Stimulated activated CD4-positive, alpha-beta T cell treated with anti-CD3 and anti-CD28 coated beads, Interleukin-2, amount 100 ng/mL, for 24 hours (primary cell): ENCODE data around the gene ERN2.

Experiments
- DNase-seq, 2 donors: peaks; one replicate each; pipeline ENCODE4 v3.0.0-alpha.2; 2020

Gene ERN2

GRCh38 chr16:23716484-23716883 lies 3.5 kb upstream of the ERN2 start:
- DNase-seq = no peak

GRCh38 chr16:23711785-23712184 lies 1.2 kb downstream of the ERN2 start:
- DNase-seq = no peak

- DNase-seq = no peak
Observed at GRCh38 chr16:23710504-23710903, 2.5 kb downstream of the ERN2 start.

- no peak for DNase-seq
Observed at GRCh38 chr16:23710008-23710407, 3.0 kb downstream of the ERN2 start.

GRCh38 chr16:23709536-23709935 lies 3.5 kb downstream of the ERN2 start:
- DNase-seq = no peak

GRCh38 chr16:23706439-23706838 lies 6.6 kb downstream of the ERN2 start:
- no peak for DNase-seq

- no peak for DNase-seq
Observed at GRCh38 chr16:23705517-23705902, 7.5 kb downstream of the ERN2 start.

GRCh38 chr16:23704772-23705516 lies 8.1 kb downstream of the ERN2 start:
- DNase-seq = no peak

- DNase-seq = no peak
Observed at GRCh38 chr16:23702951-23703350, 10.1 kb downstream of the ERN2 start.

- DNase-seq = no peak
Observed at GRCh38 chr16:23701045-23701444, 12.0 kb downstream of the ERN2 start.

- DNase-seq = no peak
Observed at GRCh38 chr16:23700509-23700908, 12.5 kb downstream of the ERN2 start.

GRCh38 chr16:23700093-23700492 lies 12.9 kb downstream of the ERN2 start:
- DNase-seq = no peak

GRCh38 chr16:23699100-23699499 lies 13.9 kb downstream of the ERN2 start:
- DNase-seq = no peak

- no peak for DNase-seq
Observed at GRCh38 chr16:23695756-23696155, 17.3 kb downstream of the ERN2 start.

GRCh38 chr16:23694644-23695373 lies 18.2 kb downstream of the ERN2 start:
- DNase-seq = no peak

GRCh38 chr16:23694265-23694643 lies 18.8 kb downstream of the ERN2 start:
- no peak for DNase-seq

GRCh38 chr16:23692190-23692837 lies 20.7 kb downstream of the ERN2 start:
- no peak for DNase-seq

- no peak for DNase-seq
Observed at GRCh38 chr16:23691483-23692189, 21.4 kb downstream of the ERN2 start.

GRCh38 chr16:23690771-23691482 lies 22.1 kb downstream of the ERN2 start:
- no peak for DNase-seq

- DNase-seq = no peak
Observed at GRCh38 chr16:23689442-23690187, 23.4 kb downstream of the ERN2 start.

- no peak for DNase-seq
Observed at GRCh38 chr16:23687034-23687808, 25.8 kb downstream of the ERN2 start.
